SK-N-SH (cell line): ENCODE data around the gene LOXHD1. TPM values are rescaled to one million over a fixed set of nuclear protein-coding genes. Genes with fewer than 3 reads are reported as not detected.

Experiments
- CTCF ChIA-PET: fragments of 300-600, 350-600 bp; formaldehyde crosslinking; extraction: SDS; loops from one replicate; lab custom pipeline; 2021; lab: Yijun Ruan, JAX
- POLR2A ChIA-PET: fragments of 350-600 bp; sonication (Branson Sonifier 250); formaldehyde crosslinking; extraction: SDS; loops from one replicate; lab custom pipeline; 2020; ENCODE audit warnings: antibody characterized with exemption, inconsistent platforms; lab: Yijun Ruan, JAX
- DNase-seq: peaks from one replicate; pipeline ENCODE4 v3.0.0; 2012
- H2AFZ ChIP-seq: fragments of 200-600 bp; sonication (generic); 2 replicates; pipeline ENCODE4 v1.8.1; 2016; ENCODE audit warnings: antibody characterized with exemption, mild to moderate bottlenecking, low read depth
- H3F3A ChIP-seq: fragments of 200-600 bp; sonication (generic); replicated peaks from 2 replicates; pipeline ENCODE3; 2016; ENCODE audit warnings: antibody characterized with exemption, mild to moderate bottlenecking; ENCODE audit not compliant: insufficient read depth
- H3K27ac ChIP-seq, 2 experiments: fragments of 200-500 bp in 1 of 2; fragments of 200-600 bp in 1 of 2; sonication (Bioruptor generic) in 1 of 2; sonication (generic), shearing (Covaris generic) in 1 of 2; 2 replicates each; pipeline versions ENCODE4 v1.5.1 to v1.6.1; 2014 to 2016; ENCODE audit warnings: low read depth in 2 of 2, inconsistent platforms in 1 of 2, low read length in 1 of 2, mild to moderate bottlenecking in 1 of 2, mixed read lengths in 1 of 2
- H3K27me3 ChIP-seq: fragments of 200-600 bp; sonication (generic), shearing (Covaris generic); 2 replicates; pipeline ENCODE4 v1.6.1; 2016; ENCODE audit warnings: mixed run types; ENCODE audit not compliant: insufficient read depth
- H3K36me3 ChIP-seq, 2 experiments: fragments of 200-500 bp in 1 of 2; fragments of 200-600 bp in 1 of 2; sonication (Bioruptor generic) in 1 of 2; sonication (generic) in 1 of 2; replicated peaks in 1 of 2; 2 replicates each; pipeline versions ENCODE3 to v1.5.1; 2014 to 2016; ENCODE audit warnings: low read length in 1 of 2, mild to moderate bottlenecking in 1 of 2; ENCODE audit not compliant: insufficient read depth in 2 of 2, control insufficient read depth in 1 of 2
- H3K4me1 ChIP-seq, 2 experiments: fragments of 200-500 bp in 1 of 2; fragments of 200-600 bp in 1 of 2; sonication (Bioruptor generic) in 1 of 2; sonication (generic), shearing (Covaris generic) in 1 of 2; 2 replicates each; pipeline versions ENCODE4 v1.5.1 to v1.6.1; 2014 to 2016; ENCODE audit warnings: low read depth in 1 of 2, low read length in 1 of 2, mixed run types in 1 of 2; ENCODE audit not compliant: insufficient read depth in 2 of 2, control insufficient read depth in 1 of 2
- H3K4me2 ChIP-seq: fragments of 200-600 bp; sonication (generic), shearing (Covaris generic); 2 replicates; pipeline ENCODE4 v1.6.1; 2017; ENCODE audit warnings: mixed run types
- H3K4me3 ChIP-seq, 2 experiments: fragments of 200-500 bp in 1 of 2; fragments of 200-600 bp in 1 of 2; sonication (Bioruptor generic) in 1 of 2; sonication (generic), shearing (Covaris generic) in 1 of 2; 2 replicates each; pipeline versions ENCODE4 v1.5.1 to v1.8.1; 2014 to 2016; ENCODE audit warnings: low read depth in 2 of 2, inconsistent platforms in 1 of 2, low read length in 1 of 2, mild to moderate bottlenecking in 1 of 2, mixed read lengths in 1 of 2, moderate library complexity in 1 of 2
- H3K79me2 ChIP-seq: fragments of 200-600 bp; sonication (generic); 2 replicates; pipeline ENCODE4 v1.8.1; 2017; ENCODE audit warnings: mild to moderate bottlenecking; ENCODE audit not compliant: insufficient read depth
- H3K9ac ChIP-seq: fragments of 200-600 bp; sonication (generic); 2 replicates; pipeline ENCODE4 v1.6.1; 2017; ENCODE audit warnings: mixed run types
- H3K9me2 ChIP-seq: fragments of 200-600 bp; sonication (generic); 2 replicates; pipeline ENCODE4 v1.6.1; 2017; ENCODE audit warnings: mixed run types
- H3K9me3 ChIP-seq: fragments of 200-600 bp; sonication (generic); 2 replicates; pipeline ENCODE4 v1.6.1; 2017; ENCODE audit warnings: mixed run types, mild to moderate bottlenecking, moderate library complexity
- H4K20me1 ChIP-seq: fragments of 200-600 bp; sonication (generic); 2 replicates; pipeline ENCODE4 v1.6.1; 2017; ENCODE audit warnings: mild to moderate bottlenecking, mixed run types; ENCODE audit not compliant: insufficient read depth
- CTCF ChIP-seq: fragments of 200-600 bp; sonication (generic); IDR thresholded peaks from 2 replicates; pipeline ENCODE4 v1.6.1; 2017; ENCODE audit warnings: antibody characterized with exemption, mild to moderate bottlenecking, moderate library complexity
- ELF1 ChIP-seq: IDR thresholded peaks from 2 replicates; pipeline ENCODE4 v1.4.0; 2012
- EP300 ChIP-seq, 2 experiments: IDR thresholded peaks; 2 replicates each; pipeline versions ENCODE4 v1.4.0 to v1.6.1; 2012; ENCODE audit warnings: borderline replicate concordance in 1 of 2, low read depth in 1 of 2, low read length in 1 of 2
- EZH2phosphoT487 ChIP-seq: fragments of 200-600 bp; sonication (generic); IDR thresholded peaks from 2 replicates; pipeline ENCODE4 v1.6.1; 2017; ENCODE audit warnings: low read depth, mixed run types, mild to moderate bottlenecking, antibody characterized with exemption, moderate library complexity, borderline replicate concordance
- FOSL2 ChIP-seq: IDR thresholded peaks from 2 replicates; pipeline ENCODE4 v1.4.0; 2012; ENCODE audit warnings: low read depth, mild to moderate bottlenecking, moderate library complexity, borderline replicate concordance
- FOXJ3 ChIP-seq: sonication (generic); formaldehyde crosslinking; IDR thresholded peaks from 2 replicates; pipeline ENCODE4 v1.5.1; 2020; ENCODE audit warnings: mild to moderate bottlenecking, missing genetic modification reagents
- FOXM1 ChIP-seq: IDR thresholded peaks from 2 replicates; pipeline ENCODE4 v1.4.0; 2012; ENCODE audit warnings: low read depth, mild to moderate bottlenecking
- GABPA ChIP-seq: IDR thresholded peaks from 2 replicates; pipeline ENCODE4 v1.4.0; 2012; ENCODE audit warnings: low read depth, mild to moderate bottlenecking
- MAX ChIP-seq: IDR thresholded peaks from 2 replicates; pipeline ENCODE4 v1.4.0; 2012; ENCODE audit warnings: low read depth
- MEF2A ChIP-seq: IDR thresholded peaks from 2 replicates; pipeline ENCODE4 v1.4.0; 2012; ENCODE audit warnings: low read depth, borderline replicate concordance
- NRF1 ChIP-seq: IDR thresholded peaks from 2 replicates; pipeline ENCODE4 v1.6.1; 2012; ENCODE audit warnings: low read depth, mild to moderate bottlenecking, low read length
- PBX3 ChIP-seq: IDR thresholded peaks from 2 replicates; pipeline ENCODE4; 2012
- REST ChIP-seq: IDR thresholded peaks from 2 replicates; pipeline ENCODE4 v1.6.1; 2012; ENCODE audit warnings: mild to moderate bottlenecking, low read depth, low read length, moderate library complexity
- RXRA ChIP-seq: IDR thresholded peaks from 2 replicates; pipeline ENCODE4 v1.4.0; 2012; ENCODE audit warnings: low read depth, mild to moderate bottlenecking, borderline replicate concordance
- SMC3 ChIP-seq: IDR thresholded peaks from 2 replicates; pipeline ENCODE4 v1.6.1; 2012; ENCODE audit warnings: low read depth, low read length, improper control_type of control experiment
- WGBS: methylation state at CpG from one replicate; pipeline ENCODE4 v1.1.6; 2017; ENCODE audit warnings: low lambda C conversion rate; 5-methylcytosine and 5-hydroxymethylcytosine counted together
- polyA plus RNA-seq, 3 experiments: library from polyadenylated mRNA; depleted of rRNA; stranded (reverse); fragments of >200 nt; gene quantifications; 2 replicates each; pipeline ENCODE4 v1.2.3, GENCODE V29; 2012
- TF ChIP-seq, protein P1 (sequence below): fragments of 150-350 bp; IDR thresholded peaks from 2 replicates; pipeline ENCODE4 v1.6.1; 2016; ENCODE audit warnings: mild to moderate bottlenecking, low read depth, low read length
- TF ChIP-seq, protein P2 (sequence below): IDR thresholded peaks from 2 replicates; pipeline ENCODE4 v1.4.0; 2012; ENCODE audit warnings: low read depth, borderline replicate concordance

Gene LOXHD1
- polyA plus RNA-seq, 1 of the 3 experiments (the other 2 are of a cell fraction), result not detected

- TF ChIP-seq REST, result no peak
- TF ChIP-seq NRF1, result no peak
- TF ChIP-seq SMC3, result no peak
- TF ChIP-seq, protein P1, sequence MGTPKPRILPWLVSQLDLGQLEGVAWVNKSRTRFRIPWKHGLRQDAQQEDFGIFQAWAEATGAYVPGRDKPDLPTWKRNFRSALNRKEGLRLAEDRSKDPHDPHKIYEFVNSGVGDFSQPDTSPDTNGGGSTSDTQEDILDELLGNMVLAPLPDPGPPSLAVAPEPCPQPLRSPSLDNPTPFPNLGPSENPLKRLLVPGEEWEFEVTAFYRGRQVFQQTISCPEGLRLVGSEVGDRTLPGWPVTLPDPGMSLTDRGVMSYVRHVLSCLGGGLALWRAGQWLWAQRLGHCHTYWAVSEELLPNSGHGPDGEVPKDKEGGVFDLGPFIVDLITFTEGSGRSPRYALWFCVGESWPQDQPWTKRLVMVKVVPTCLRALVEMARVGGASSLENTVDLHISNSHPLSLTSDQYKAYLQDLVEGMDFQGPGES, result no peak
- no peak for TF ChIP-seq FOXM1
- no peak for TF ChIP-seq GABPA
- no peak for TF ChIP-seq ELF1
- no peak for TF ChIP-seq EP300 (IDR thresholded peaks at IDR 0.05; ENCODE audit: borderline replicate concordance in 1 of 2, low read depth in 1 of 2, low read length in 1 of 2)
- no peak for TF ChIP-seq CTCF
- no peak for TF ChIP-seq RXRA
- TF ChIP-seq, protein P2, sequence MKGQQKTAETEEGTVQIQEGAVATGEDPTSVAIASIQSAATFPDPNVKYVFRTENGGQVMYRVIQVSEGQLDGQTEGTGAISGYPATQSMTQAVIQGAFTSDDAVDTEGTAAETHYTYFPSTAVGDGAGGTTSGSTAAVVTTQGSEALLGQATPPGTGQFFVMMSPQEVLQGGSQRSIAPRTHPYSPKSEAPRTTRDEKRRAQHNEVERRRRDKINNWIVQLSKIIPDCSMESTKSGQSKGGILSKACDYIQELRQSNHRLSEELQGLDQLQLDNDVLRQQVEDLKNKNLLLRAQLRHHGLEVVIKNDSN, result no peak
- no peak for TF ChIP-seq EZH2phosphoT487
- TF ChIP-seq, all 33 proteins: peak for 0
Measured at GRCh38 chr18:46555213-46555612, 101.8 kb downstream of the LOXHD1 start (continued).

DNA sequence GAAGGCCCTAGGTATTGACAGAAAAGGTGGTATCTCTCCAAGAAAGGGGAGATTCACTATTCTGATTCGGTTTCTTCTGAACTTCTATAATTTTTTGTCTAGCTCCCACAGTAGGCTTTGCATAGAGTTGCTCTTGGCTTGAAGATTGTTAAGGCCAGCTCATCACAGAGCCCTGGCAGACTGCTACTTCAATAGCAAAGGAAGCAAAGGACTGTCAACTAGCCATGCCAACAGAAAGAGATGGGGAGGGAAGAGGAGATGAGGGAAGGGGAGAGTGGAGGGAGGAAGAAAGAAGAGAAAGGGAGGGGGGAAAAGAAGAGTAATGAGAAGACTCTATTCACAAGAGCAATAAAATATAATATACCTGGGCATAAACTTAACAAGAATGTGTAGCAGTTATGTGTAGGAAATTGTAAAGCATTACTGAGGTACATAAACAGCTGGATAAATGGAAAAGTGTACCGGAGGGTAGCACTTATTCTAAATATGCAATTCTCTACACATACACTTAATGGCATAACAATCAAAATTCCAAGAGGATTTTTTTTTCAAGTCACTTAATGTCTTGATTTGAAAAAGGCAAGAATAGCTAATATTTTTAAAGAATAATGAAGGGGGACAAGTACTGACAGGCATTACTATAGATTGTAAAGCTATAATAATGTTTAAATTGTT, 102.5 kb downstream of the LOXHD1 start:
- Histone ChIP-seq H3K9me2 (no peaks in the 10 kb centered on the region), H3K4me2 (no peak overlapping the region), H3K27me3 (no peaks in the 10 kb centered on the region), H3F3A (no peaks in the 10 kb centered on the region), H3K9ac (no peak overlapping the region), H4K20me1 (no peaks in the 10 kb centered on the region), H3K4me1 (no peaks in the 10 kb centered on the region), H2AFZ (no peak overlapping the region), H3K27ac (no peak overlapping the region), H3K9me3 (no peaks in the 10 kb centered on the region), H3K4me3 (no peak overlapping the region), H3K79me2 (no peaks in the 10 kb centered on the region), H3K36me3 (no peaks in the 10 kb centered on the region)
- no peak for DNase-seq
- ChIA-PET CTCF (interaction anchor here (0.5 to 1.8 kb wide), 3 partner anchors 66 to 274 kb away, joined by 3 to 4 read pairs (median 3); no protein-coding TSS in a partner anchor), POLR2A (interaction anchor here (0.6 to 1.0 kb wide), 2 partner anchors 11 to 271 kb away, joined by 3 read pairs; no protein-coding TSS in a partner anchor)
- 27% methylated on average over 2 of the region's 2 CpGs for WGBS
- TF ChIP-seq RXRA (no peak), MAX (no peak), FOXJ3 (no peak), MEF2A (no peak), PBX3 (no peak), FOSL2 (no peak), REST (no peak)
